ENCODE data around the gene ULK3. TPM values are rescaled to one million over a fixed set of nuclear protein-coding genes. Genes with fewer than 3 reads are reported as not detected.

Gene ULK3
- total and polyA plus RNA-seq, 9 donors, result 17.4 to 45.7 (median 25.9) TPM

DNA sequence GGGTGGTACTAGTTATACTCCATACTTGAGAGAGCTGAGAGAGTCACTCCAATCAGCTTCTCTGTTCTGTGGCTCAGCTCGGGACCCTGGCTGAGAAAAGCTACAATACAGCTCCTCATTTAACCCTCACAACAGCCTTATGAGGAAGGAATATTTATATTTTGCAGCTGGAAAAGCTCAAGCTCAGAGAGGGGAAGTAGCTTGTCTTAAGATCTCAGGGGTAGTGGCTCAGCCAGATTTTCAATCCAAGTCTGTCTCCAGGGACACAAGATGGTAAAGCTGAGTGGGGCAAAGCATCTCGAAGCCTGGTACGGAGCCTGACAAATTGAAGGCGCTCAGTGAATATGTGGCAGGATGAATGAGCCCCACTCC lies 15.4 kb upstream of the ULK3 start:
- Histone ChIP-seq H3K9me3 (no peaks in the 10 kb centered on the region), H3K27ac (no peak overlapping the region)

DNA sequence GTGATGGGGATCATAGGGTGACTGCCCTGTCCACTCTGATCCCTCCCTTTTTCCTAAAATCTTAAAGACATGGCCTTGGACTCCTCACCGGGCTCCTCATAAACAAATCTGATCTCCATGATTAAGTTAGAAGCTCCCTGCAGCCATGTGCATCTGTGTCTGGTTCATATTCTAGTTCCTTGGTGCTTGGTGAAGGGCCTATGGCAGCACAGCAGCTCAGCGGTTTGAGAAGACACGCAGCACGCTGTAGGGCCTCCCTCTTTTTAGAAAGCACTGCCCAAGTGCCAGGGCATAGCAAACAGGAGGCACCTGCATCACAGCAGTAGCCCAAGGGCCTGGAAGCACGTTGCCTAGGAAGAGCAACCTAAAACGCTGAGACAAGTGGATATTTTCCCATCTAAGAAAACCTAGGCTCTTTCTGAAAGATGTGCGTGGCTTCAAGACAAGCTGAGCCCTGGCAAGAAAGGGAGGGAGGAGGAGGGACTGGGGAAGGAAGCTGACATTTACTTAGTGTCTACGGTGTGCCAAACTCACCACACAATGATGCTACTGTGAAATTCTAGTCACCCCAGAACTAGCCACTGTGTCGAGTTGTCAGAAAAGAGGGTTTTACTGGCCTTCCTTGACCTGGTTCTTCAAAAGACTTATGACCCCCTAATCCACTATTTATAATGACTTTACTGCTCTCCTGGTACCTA lies 14.9 kb upstream of the ULK3 start:
- Histone ChIP-seq H3K36me3 (no peaks in the 10 kb centered on the region), H3K4me1 (ENCODE audit: insufficient read depth) (no peaks in the 10 kb centered on the region), H3K9me3 (no peaks in the 10 kb centered on the region), H3K27ac (no peak overlapping the region), H3K27me3 (no peaks in the 10 kb centered on the region), H3K4me3 (no peak overlapping the region)
- intact Hi-C loops (cut with DNase I), result no loop called here
- DNase-seq, result no peak
- WGBS, 3 donors, result 72 to 78% (median 76%) methylated on average over 9 of the region's 9 CpGs
- no peak for TF ChIP-seq EP300 (IDR thresholded peaks at IDR 0.05)
- no peak for TF ChIP-seq POLR2A (IDR thresholded peaks at IDR 0.05)
- TF ChIP-seq, protein P1, sequence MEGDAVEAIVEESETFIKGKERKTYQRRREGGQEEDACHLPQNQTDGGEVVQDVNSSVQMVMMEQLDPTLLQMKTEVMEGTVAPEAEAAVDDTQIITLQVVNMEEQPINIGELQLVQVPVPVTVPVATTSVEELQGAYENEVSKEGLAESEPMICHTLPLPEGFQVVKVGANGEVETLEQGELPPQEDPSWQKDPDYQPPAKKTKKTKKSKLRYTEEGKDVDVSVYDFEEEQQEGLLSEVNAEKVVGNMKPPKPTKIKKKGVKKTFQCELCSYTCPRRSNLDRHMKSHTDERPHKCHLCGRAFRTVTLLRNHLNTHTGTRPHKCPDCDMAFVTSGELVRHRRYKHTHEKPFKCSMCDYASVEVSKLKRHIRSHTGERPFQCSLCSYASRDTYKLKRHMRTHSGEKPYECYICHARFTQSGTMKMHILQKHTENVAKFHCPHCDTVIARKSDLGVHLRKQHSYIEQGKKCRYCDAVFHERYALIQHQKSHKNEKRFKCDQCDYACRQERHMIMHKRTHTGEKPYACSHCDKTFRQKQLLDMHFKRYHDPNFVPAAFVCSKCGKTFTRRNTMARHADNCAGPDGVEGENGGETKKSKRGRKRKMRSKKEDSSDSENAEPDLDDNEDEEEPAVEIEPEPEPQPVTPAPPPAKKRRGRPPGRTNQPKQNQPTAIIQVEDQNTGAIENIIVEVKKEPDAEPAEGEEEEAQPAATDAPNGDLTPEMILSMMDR (IDR thresholded peaks at IDR 0.05), result no peak

More for the DNA sequence above, 15.4 kb upstream of the ULK3 start:
- no peak for DNase-seq
- 81 to 87% (median 82%) methylated on average over 4 of the region's 4 CpGs for WGBS, 3 donors
- intact Hi-C loops (cut with DNase I), result no loop called here
- TF ChIP-seq POLR2A (IDR thresholded peaks at IDR 0.05) (no peak), EP300 (IDR thresholded peaks at IDR 0.05) (no peak)
- TF ChIP-seq, protein P1 (IDR thresholded peaks at IDR 0.05), result no peak
- Histone ChIP-seq H3K36me3 (no peaks in the 10 kb centered on the region), H3K27me3 (no peaks in the 10 kb centered on the region), H3K4me3 (no peak overlapping the region), H3K4me1 (ENCODE audit: insufficient read depth) (no peaks in the 10 kb centered on the region)

DNA sequence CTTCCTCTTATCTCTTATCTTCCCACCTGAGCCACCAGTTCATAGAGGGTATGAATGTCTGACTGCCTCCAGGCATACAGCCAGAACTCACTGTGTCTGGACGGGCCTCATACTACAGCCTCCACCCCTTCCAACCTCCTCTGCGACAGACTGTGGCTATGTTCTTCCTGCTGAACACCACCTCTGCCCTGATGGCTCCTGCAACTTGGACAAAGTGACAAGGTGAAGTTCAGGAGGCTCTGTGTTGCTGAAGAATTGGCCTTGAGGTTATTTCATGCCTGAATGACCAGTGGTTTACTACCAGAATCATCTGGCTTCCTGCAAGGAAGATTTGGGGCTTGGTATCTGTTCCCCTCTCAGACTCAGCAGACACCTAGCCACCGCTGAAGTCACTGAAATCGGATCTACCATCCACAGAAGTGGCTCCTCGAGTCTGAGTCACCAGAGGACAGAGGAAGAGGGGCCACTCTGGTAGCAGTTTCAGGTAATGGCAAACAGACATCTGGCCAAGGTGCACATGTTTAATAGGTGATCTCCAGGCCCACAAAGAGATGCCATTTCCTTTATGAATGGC lies 14.2 kb upstream of the ULK3 start:
- H3K27ac ChIP-seq, result no peak overlapping the region
- no peak for DNase-seq
- no peak overlapping the region for H3K4me3 ChIP-seq
- H3K27me3 ChIP-seq, result no peaks in the 10 kb centered on the region
- H3K9me3 ChIP-seq, result no peaks in the 10 kb centered on the region
- 83 to 88% (median 88%) methylated on average over 5 of the region's 5 CpGs for WGBS, 3 donors
- intact Hi-C loops (cut with DNase I), result no loop called here
- no peaks in the 10 kb centered on the region for H3K4me1 ChIP-seq (ENCODE audit: insufficient read depth)
- no peaks in the 10 kb centered on the region for H3K36me3 ChIP-seq
- TF ChIP-seq, protein P1 (IDR thresholded peaks at IDR 0.05), result no peak

DNA sequence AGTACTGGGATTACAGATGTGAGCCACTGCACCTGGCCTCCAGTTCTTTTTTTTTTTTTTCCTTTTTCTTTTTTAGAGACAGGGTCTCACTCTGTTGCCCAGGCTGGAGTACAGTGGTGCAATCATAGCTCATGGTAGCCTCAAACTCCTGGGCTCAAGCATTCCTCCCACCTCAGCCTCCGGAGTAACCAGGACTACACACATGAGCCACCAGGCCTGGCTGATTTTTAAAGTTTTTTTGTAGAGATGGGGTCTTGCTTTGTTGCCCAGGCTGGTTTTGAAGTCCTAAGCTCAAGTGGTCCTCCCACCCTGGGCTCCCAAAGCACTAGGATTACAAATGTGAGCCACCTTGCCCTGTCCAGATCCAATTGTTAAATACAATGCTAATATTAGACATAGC lies 13.6 kb upstream of the ULK3 start:
- intact Hi-C loops (cut with DNase I), result no loop called here
- TF ChIP-seq, protein P1 (IDR thresholded peaks at IDR 0.05), result no peak
- TF ChIP-seq POLR2A (IDR thresholded peaks at IDR 0.05) (no peak), EP300 (IDR thresholded peaks at IDR 0.05) (no peak)
- WGBS, 3 donors, result 93 to 100% (median 100%) methylated on average over 1 of the region's 1 CpG

More for the DNA sequence above, 13.6 kb upstream of the ULK3 start:
- Histone ChIP-seq H3K27me3 (no peaks in the 10 kb centered on the region), H3K4me3 (no peak overlapping the region), H3K27ac (no peak overlapping the region), H3K9me3 (no peaks in the 10 kb centered on the region), H3K4me1 (ENCODE audit: insufficient read depth) (no peaks in the 10 kb centered on the region), H3K36me3 (no peaks in the 10 kb centered on the region)
- no peak for DNase-seq
